ENCODE results near the gene KLHL5. TPM values are rescaled to one million over a fixed set of nuclear protein-coding genes. Genes with fewer than 3 reads are reported as not detected.

Gene KLHL5
- total RNA-seq, 4 donors from 2014 or later = 19.7 to 27.3 (median 24.7) TPM

DNA sequence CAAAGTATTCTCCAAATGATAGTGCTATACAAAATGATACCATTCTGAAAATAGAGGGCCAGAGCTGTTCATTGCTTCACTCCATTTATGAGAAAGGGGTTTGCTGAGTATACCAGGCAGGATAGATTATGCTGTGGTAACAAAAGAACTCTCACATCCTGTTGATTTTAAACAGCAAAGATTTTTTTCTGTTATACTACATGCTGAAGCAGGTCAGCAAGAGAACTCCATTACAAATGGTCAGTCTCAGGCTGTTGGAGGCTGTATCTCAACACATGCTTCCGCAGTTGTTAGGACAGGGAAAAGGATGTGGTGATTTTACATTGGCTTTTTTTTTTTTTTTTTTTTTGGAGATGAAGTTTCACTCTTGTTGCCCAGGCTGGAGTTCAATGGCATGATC, 13.7 kb upstream of the KLHL5 start:
- no peak for DNase-seq
- no peak for TF ChIP-seq POLR2A (IDR thresholded peaks at IDR 0.05)
- 70 to 81% methylated on average over 1 of the region's 1 CpG for WGBS, 2 donors
- Histone ChIP-seq H3K4me1 (peaks cover 0 to 4% of the 10 kb centered on the region in 2 donors), H3K27me3 (no peaks in the 10 kb centered on the region), H3K36me3 (no peaks in the 10 kb centered on the region), H3K27ac (no peak overlapping the region), H3K9me3 (no peaks in the 10 kb centered on the region), H3K4me3 (replicated peaks in 1 of 3) (no peak overlapping the region)
- intact Hi-C loops (cut with DNase I) = no loop called here

DNA sequence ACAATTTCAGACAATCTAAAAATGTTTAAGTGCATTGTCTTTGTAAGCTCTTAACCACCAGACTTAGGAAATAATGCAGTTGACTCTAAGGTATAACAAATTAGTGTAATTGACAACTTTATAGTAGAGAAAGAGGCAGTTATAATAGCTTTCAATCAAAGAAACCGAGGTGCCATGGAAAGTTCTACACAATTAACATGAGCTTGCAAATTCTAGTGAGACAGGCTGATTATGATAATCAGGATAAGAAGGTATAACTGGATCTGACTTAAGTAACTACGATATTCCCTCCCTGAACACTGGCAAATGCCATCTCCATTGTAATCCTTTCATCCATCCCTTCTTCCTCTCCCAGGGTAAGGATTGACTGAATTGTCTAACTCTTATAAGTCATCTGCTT, 11.4 kb upstream of the KLHL5 start:
- intact Hi-C loops (cut with DNase I) = no loop called here
- DNase-seq = no peak
- H3K36me3 ChIP-seq = no peaks in the 10 kb centered on the region
- no peak overlapping the region for H3K4me3 ChIP-seq (replicated peaks in 1 of 3)
- H3K4me1 ChIP-seq = no peaks in the 10 kb centered on the region
- no peaks in the 10 kb centered on the region for H3K27me3 ChIP-seq
- no peak overlapping the region for H3K27ac ChIP-seq
- TF ChIP-seq, protein P1, sequence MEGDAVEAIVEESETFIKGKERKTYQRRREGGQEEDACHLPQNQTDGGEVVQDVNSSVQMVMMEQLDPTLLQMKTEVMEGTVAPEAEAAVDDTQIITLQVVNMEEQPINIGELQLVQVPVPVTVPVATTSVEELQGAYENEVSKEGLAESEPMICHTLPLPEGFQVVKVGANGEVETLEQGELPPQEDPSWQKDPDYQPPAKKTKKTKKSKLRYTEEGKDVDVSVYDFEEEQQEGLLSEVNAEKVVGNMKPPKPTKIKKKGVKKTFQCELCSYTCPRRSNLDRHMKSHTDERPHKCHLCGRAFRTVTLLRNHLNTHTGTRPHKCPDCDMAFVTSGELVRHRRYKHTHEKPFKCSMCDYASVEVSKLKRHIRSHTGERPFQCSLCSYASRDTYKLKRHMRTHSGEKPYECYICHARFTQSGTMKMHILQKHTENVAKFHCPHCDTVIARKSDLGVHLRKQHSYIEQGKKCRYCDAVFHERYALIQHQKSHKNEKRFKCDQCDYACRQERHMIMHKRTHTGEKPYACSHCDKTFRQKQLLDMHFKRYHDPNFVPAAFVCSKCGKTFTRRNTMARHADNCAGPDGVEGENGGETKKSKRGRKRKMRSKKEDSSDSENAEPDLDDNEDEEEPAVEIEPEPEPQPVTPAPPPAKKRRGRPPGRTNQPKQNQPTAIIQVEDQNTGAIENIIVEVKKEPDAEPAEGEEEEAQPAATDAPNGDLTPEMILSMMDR (IDR thresholded peaks at IDR 0.05) = no peak
- no peak for TF ChIP-seq POLR2A (IDR thresholded peaks at IDR 0.05)
- 91 to 92% methylated on average over 2 of the region's 2 CpGs for WGBS, 2 donors
- H3K9me3 ChIP-seq = no peaks in the 10 kb centered on the region

DNA sequence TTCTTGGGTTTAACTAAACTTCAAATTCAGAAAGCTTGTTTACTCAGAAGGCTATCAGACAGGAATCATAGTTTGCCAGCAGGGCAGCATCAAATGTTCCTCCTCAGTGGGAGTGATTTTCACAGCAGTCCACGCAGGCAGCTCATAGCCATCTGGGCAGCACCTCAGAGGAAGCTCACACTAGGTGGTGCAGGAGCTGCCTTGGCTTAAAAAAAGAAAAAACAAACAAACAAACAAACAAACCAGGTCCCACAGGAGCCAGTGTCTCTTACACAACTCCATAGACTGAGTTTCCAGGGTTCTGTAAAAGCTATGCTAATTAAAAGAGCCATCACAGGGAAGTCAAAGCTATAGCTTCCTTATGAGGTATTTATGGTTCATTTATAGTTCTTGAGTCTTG, 10.5 kb upstream of the KLHL5 start:
- TF ChIP-seq POLR2A (IDR thresholded peaks at IDR 0.05) = no peak
- TF ChIP-seq, protein P1 (IDR thresholded peaks at IDR 0.05) = no peak
- Histone ChIP-seq H3K4me3 (replicated peaks in 1 of 3) (no peak overlapping the region), H3K27me3 (no peaks in the 10 kb centered on the region), H3K9me3 (no peaks in the 10 kb centered on the region), H3K4me1 (no peaks in the 10 kb centered on the region), H3K27ac (no peak overlapping the region), H3K36me3 (no peaks in the 10 kb centered on the region)
- WGBS, 2 donors = 79 to 88% methylated on average over 1 of the region's 1 CpG
- intact Hi-C loops (cut with DNase I) = no loop called here
- DNase-seq = no peak

DNA sequence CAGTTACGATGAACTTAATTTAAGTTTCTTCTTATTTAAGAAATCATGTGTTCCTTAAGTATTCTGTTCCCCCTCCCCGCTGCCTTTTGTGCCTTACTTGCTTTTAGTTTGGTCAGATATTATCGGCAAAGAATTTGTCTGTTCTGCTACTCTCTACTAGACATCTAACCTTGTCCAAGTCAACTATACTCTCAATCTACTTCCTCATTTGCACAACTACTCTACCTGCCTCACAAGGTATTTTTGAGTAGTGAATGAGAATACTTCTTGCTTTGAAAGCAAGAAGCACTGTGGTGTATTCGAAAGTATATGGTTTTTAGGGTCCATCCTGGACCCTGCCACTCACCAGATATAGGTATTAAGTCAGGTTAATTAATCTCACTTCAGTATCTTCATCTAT, 8.0 kb upstream of the KLHL5 start:
- H3K36me3 ChIP-seq = no peaks in the 10 kb centered on the region
- intact Hi-C loops (cut with DNase I) = no loop called here
- TF ChIP-seq, protein P1 (IDR thresholded peaks at IDR 0.05) = no peak
- no peak for TF ChIP-seq POLR2A (IDR thresholded peaks at IDR 0.05)

DNA sequence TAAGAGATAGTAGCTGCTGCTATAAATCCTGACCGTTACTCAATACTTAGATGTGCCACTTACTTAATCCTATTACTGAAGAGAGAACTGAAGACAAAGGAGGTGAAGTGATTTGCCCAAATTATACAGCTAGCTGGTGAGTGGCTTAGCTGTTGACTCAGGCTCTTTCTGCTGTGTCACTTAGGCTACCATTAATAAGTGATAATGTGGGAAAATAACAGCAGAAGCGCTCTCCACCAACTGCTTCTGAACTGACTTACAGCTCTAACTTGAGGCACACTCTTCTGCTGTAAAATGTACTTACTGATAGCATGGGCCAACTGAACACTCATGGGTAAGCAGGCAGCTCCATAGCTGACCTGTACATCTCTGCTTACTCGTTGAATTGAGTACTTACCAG, 7.5 kb upstream of the KLHL5 start:
- Histone ChIP-seq H3K9me3 (no peaks in the 10 kb centered on the region), H3K4me3 (replicated peaks in 1 of 3) (no peak overlapping the region), H3K27me3 (no peaks in the 10 kb centered on the region), H3K27ac (no peak overlapping the region), H3K4me1 (no peaks in the 10 kb centered on the region), H3K36me3 (no peaks in the 10 kb centered on the region)
- intact Hi-C loops (cut with DNase I) = no loop called here
- DNase-seq = no peak
- 79 to 86% methylated on average over 3 of the region's 3 CpGs for WGBS, 2 donors
- no peak for TF ChIP-seq POLR2A (IDR thresholded peaks at IDR 0.05)
- TF ChIP-seq, protein P1 (IDR thresholded peaks at IDR 0.05) = no peak

More for the DNA sequence above, 8.0 kb upstream of the KLHL5 start:
- H3K27ac ChIP-seq = no peak overlapping the region
- DNase-seq = no peak
- H3K4me1 ChIP-seq = no peaks in the 10 kb centered on the region
- H3K9me3 ChIP-seq = no peaks in the 10 kb centered on the region
- WGBS, 2 donors = 98% methylated on average over 4 of the region's 4 CpGs
- no peaks in the 10 kb centered on the region for H3K27me3 ChIP-seq
- H3K4me3 ChIP-seq (replicated peaks in 1 of 3) = no peak overlapping the region

GRCh38 chr4:39056023-39056422, 6.0 kb upstream of the KLHL5 start:
- H3K36me3 ChIP-seq = no peaks in the 10 kb centered on the region
- 97 to 98% methylated on average over 5 of the region's 5 CpGs for WGBS, 2 donors
- intact Hi-C loops (cut with DNase I) = no loop called here
- TF ChIP-seq POLR2A (IDR thresholded peaks at IDR 0.05) = no peak
- TF ChIP-seq, protein P1 (IDR thresholded peaks at IDR 0.05) = no peak
- no peaks in the 10 kb centered on the region for H3K9me3 ChIP-seq
- H3K4me3 ChIP-seq (replicated peaks in 1 of 3) = no peak overlapping the region
- no peaks in the 10 kb centered on the region for H3K4me1 ChIP-seq
- H3K27ac ChIP-seq = no peak overlapping the region
- DNase-seq = no peak
- no peaks in the 10 kb centered on the region for H3K27me3 ChIP-seq
